ENCODE results near the gene RNF144A.

DNA sequence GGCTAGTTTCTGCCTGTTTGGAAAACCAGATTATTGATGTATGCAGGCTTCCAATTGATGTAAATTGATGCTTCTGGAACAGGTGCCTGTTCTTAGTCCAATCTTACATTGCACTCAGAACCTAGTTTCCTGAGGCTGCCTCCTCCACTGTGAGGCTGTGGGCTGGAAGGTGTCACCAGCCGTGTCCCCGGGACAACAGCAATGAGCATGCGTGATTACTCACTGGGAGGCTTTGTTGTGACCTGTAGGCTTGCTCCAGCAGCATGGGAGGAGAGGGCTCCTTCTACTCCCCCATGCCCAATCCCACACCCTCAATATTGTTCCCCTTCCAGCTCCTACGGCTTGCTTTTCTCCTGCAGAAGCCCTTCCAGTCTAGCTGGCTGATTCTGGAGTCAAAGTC is 28.5 kb upstream of the RNF144A start:
- TF ChIP-seq TAF1 (IDR thresholded peaks at IDR 0.05; ENCODE audit: borderline replicate concordance, insufficient read depth, low read length) (no peak), POLR2AphosphoS5 (IDR thresholded peaks at IDR 0.05; ENCODE audit: low read depth, low read length) (no peak)
